PC-9 (cell line): Measurements from ENCODE around the gene FLT3. TPM values are rescaled to one million over a fixed set of nuclear protein-coding genes. Genes with fewer than 3 reads are reported as not detected.
"Not testable (repeated sequence)": the region's sequence is repeated elsewhere in the genome, so short reads cannot be mapped to it uniquely, and the experiment has no call there.

Experiments
- BruUV-seq: library from RNA; stranded (reverse); fragments of 400-500 nt; replicated peaks from 2 replicates; lab custom pipeline; 2021; lab: Mats Ljungman, UMichigan
- CTCF ChIA-PET: fragments of 300-600 bp; sonication (Branson Sonifier 250); formaldehyde crosslinking; loops from one replicate; lab custom pipeline; 2022; ENCODE audit warnings: antibody characterized with exemption; lab: Charles Lee
- POLR2A ChIA-PET: fragments of 300-600 bp; sonication (Branson Sonifier 250); formaldehyde crosslinking; loops from one replicate; lab custom pipeline; 2022; ENCODE audit warnings: antibody characterized with exemption; ENCODE audit not compliant: unreplicated experiment; lab: Charles Lee
- DNase-seq, 2 experiments: peaks; one replicate each; pipeline versions ENCODE4 v3.0.0 to v3.0.0-alpha.2; 2015 to 2022; ENCODE audit warnings: mixed read lengths in 1 of 2
- H2AFZ ChIP-seq: fragments of 200-600 bp; sonication (generic); 2 replicates; pipeline ENCODE4 v1.8.1; 2017; ENCODE audit warnings: antibody characterized with exemption
- H3F3A ChIP-seq: fragments of 200-600 bp; sonication (generic); 2 replicates; pipeline ENCODE4 v1.8.1; 2017; ENCODE audit warnings: antibody characterized with exemption, mild to moderate bottlenecking, low read depth; ENCODE audit not compliant: insufficient read depth
- H3K27ac ChIP-seq: fragments of 200-600 bp; sonication (generic); 2 replicates; pipeline ENCODE4 v1.6.1; 2016; ENCODE audit warnings: mixed run types
- H3K27me3 ChIP-seq: fragments of 200-600 bp; sonication (generic); 2 replicates; pipeline ENCODE4 v1.6.1; 2016; ENCODE audit warnings: low read depth, mixed run types; ENCODE audit not compliant: insufficient read depth
- H3K36me3 ChIP-seq: fragments of 200-600 bp; sonication (generic); 2 replicates; pipeline ENCODE4 v1.6.1; 2016; ENCODE audit warnings: low read depth, mixed run types
- H3K4me1 ChIP-seq: fragments of 200-600 bp; sonication (generic); replicated peaks from 2 replicates; pipeline ENCODE4 v1.6.1; 2016; ENCODE audit warnings: mixed run types; ENCODE audit not compliant: insufficient read depth
- H3K4me2 ChIP-seq: fragments of 200-600 bp; sonication (generic); 2 replicates; pipeline ENCODE4 v1.6.1; 2017; ENCODE audit warnings: mixed run types
- H3K4me3 ChIP-seq: fragments of 200-600 bp; sonication (generic); 2 replicates; pipeline ENCODE4 v1.6.1; 2016; ENCODE audit warnings: mixed run types
- H3K79me2 ChIP-seq: fragments of 200-600 bp; sonication (generic); 2 replicates; pipeline ENCODE4 v1.6.1; 2017; ENCODE audit warnings: low read depth, mixed run types
- H3K9me2 ChIP-seq: fragments of 200-600 bp; sonication (generic); 2 replicates; pipeline ENCODE4 v1.8.1; 2017; ENCODE audit warnings: mild to moderate bottlenecking; ENCODE audit not compliant: insufficient read depth
- H3K9me3 ChIP-seq: fragments of 200-600 bp; sonication (generic); 2 replicates; pipeline ENCODE4 v1.8.1; 2016; ENCODE audit warnings: low read depth; ENCODE audit not compliant: insufficient read depth
- H4K20me1 ChIP-seq: fragments of 200-600 bp; sonication (generic); 2 replicates; pipeline ENCODE4 v1.8.1; 2017; ENCODE audit not compliant: insufficient read depth
- EZH2 ChIP-seq: fragments of 200-600 bp; sonication (generic); IDR thresholded peaks from 2 replicates; pipeline ENCODE4 v1.8.0; 2017; ENCODE audit warnings: antibody characterized with exemption, low read depth
- intact Hi-C: fragments of 100-400 bp; cut with micrococcal nuclease; formaldehyde crosslinking; loops from one replicate; pipeline ENCODE4 v1.10.0; 2022; ENCODE audit not compliant: unreplicated experiment
- total RNA-seq: library from RNA; stranded (reverse); gene quantifications from 2 replicates; pipeline ENCODE4 v1.2.3, GENCODE V29; 2021
- TF ChIP-seq, protein P1 (sequence below): fragments of 200-600 bp; sonication (generic); conservative IDR thresholded peaks from 2 replicates; pipeline ENCODE4 v1.6.1; 2017; ENCODE audit warnings: mixed run types, antibody characterized with exemption, mild to moderate bottlenecking, moderate library complexity

The FLT3 gene
- total RNA-seq, 1 experiment from 2014 or later, result not detected

DNA sequence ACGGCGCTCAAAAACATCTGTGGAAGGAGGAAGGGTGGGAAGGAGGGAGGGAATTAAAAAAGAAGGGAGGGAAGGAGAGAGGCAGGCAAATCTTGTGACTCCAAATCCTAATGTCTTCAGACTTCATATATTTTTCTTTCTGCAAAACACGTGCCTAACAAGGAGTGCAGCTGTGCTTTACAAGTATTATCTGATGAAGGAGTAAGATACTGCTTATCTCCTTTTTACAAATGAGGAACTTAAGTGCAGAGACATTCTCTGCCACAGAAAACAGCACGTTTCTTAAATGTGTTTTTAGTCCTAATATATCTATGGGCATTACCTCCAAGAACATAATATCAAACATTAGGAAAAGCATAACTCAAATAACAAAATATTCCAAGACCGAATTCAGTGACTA lies 6.5 kb downstream of the FLT3 start:
- BruUV-seq, result no TSS peak
- no peak overlapping the region for H3K27ac ChIP-seq
- no peaks in the 10 kb centered on the region for H3K9me3 ChIP-seq
- no peak for DNase-seq
- no peak overlapping the region for H3K4me3 ChIP-seq
- no peak overlapping the region for H2AFZ ChIP-seq
- TF ChIP-seq, protein P1, sequence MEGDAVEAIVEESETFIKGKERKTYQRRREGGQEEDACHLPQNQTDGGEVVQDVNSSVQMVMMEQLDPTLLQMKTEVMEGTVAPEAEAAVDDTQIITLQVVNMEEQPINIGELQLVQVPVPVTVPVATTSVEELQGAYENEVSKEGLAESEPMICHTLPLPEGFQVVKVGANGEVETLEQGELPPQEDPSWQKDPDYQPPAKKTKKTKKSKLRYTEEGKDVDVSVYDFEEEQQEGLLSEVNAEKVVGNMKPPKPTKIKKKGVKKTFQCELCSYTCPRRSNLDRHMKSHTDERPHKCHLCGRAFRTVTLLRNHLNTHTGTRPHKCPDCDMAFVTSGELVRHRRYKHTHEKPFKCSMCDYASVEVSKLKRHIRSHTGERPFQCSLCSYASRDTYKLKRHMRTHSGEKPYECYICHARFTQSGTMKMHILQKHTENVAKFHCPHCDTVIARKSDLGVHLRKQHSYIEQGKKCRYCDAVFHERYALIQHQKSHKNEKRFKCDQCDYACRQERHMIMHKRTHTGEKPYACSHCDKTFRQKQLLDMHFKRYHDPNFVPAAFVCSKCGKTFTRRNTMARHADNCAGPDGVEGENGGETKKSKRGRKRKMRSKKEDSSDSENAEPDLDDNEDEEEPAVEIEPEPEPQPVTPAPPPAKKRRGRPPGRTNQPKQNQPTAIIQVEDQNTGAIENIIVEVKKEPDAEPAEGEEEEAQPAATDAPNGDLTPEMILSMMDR, result no peak
- TF ChIP-seq EZH2, result no peak
- intact Hi-C loops, result no loop called here
- H3K4me2 ChIP-seq, result no peak overlapping the region
- peaks cover 64% of the 10 kb centered on the region for H3K27me3 ChIP-seq
- no peaks in the 10 kb centered on the region for H3K4me1 ChIP-seq
- no peaks in the 10 kb centered on the region for H3K36me3 ChIP-seq
- H4K20me1 ChIP-seq, result no peaks in the 10 kb centered on the region
- no peaks in the 10 kb centered on the region for H3K9me2 ChIP-seq
- H3K79me2 ChIP-seq, result no peaks in the 10 kb centered on the region
- ChIA-PET CTCF (no interaction called here), POLR2A (no interaction called here)
- H3F3A ChIP-seq, result no peaks in the 10 kb centered on the region

GRCh38 chr13:28092431-28092830 lies 7.9 kb downstream of the FLT3 start:
- BruUV-seq, result no TSS peak
- DNase-seq, result no peak
- CTCF ChIA-PET, result no interaction called here

DNA sequence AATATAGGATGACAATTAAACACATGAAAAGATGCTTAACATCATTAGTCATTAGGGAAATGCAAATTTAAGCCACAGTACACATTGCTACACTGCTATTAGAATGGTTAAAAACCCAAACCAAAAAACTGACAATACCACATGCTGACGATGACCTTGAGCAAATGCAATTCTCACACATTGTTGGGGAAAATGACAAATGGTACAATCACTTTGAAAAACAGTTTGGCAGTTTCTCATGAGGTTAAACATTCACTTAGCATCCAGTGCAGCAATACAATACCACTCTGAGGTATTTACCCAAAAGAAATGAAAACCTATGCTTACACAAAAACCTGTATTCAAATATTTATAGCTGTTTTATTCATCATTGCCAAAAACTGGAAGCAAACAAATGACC lies 11.3 kb downstream of the FLT3 start:
- CTCF ChIA-PET, result no interaction called here
- no peaks in the 10 kb centered on the region for H3K9me3 ChIP-seq
- intact Hi-C loops, result no loop called here
- no peaks in the 10 kb centered on the region for H3K36me3 ChIP-seq
- peaks cover 60% of the 10 kb centered on the region for H3K27me3 ChIP-seq
- TF ChIP-seq, protein P1, result no peak
- no peak for TF ChIP-seq EZH2
- no peak overlapping the region for H3K4me3 ChIP-seq
- no peak overlapping the region for H3K4me2 ChIP-seq
- no peaks in the 10 kb centered on the region for H3F3A ChIP-seq
- H3K9me2 ChIP-seq, result no peaks in the 10 kb centered on the region
- BruUV-seq, result no TSS peak
- DNase-seq, result no peak
- H3K27ac ChIP-seq, result no peak overlapping the region
- no peaks in the 10 kb centered on the region for H4K20me1 ChIP-seq
- H3K79me2 ChIP-seq, result no peaks in the 10 kb centered on the region
- H2AFZ ChIP-seq, result no peak overlapping the region
- H3K4me1 ChIP-seq, result no peaks in the 10 kb centered on the region
- POLR2A ChIA-PET, result no interaction called here

More at GRCh38 chr13:28092431-28092830, 7.9 kb downstream of the FLT3 start:
- POLR2A ChIA-PET, result no interaction called here
- H3K27me3 ChIP-seq, result peaks cover 69% of the 10 kb centered on the region
- no peaks in the 10 kb centered on the region for H3K9me3 ChIP-seq
- no peaks in the 10 kb centered on the region for H3K79me2 ChIP-seq
- H3K9me2 ChIP-seq, result no peaks in the 10 kb centered on the region
- TF ChIP-seq, protein P1, result no peak
- TF ChIP-seq EZH2, result no peak
- no peaks in the 10 kb centered on the region for H3K4me1 ChIP-seq
- H3F3A ChIP-seq, result no peaks in the 10 kb centered on the region
- no peak overlapping the region for H2AFZ ChIP-seq
- no peak overlapping the region for H3K4me3 ChIP-seq
- H4K20me1 ChIP-seq, result no peaks in the 10 kb centered on the region
- H3K4me2 ChIP-seq, result no peak overlapping the region
- H3K27ac ChIP-seq, result no peak overlapping the region
- intact Hi-C loops, result no loop called here
- H3K36me3 ChIP-seq, result no peaks in the 10 kb centered on the region

- H3K4me2 ChIP-seq, H3K79me2 ChIP-seq, H3K4me3 ChIP-seq, intact Hi-C loops, H3K4me1 ChIP-seq, H2AFZ ChIP-seq, H3K27ac ChIP-seq, H3K9me2 ChIP-seq, H3K9me3 ChIP-seq, POLR2A ChIA-PET, H3K36me3 ChIP-seq, H4K20me1 ChIP-seq, H3F3A ChIP-seq, CTCF ChIA-PET, BruUV-seq, DNase-seq: not testable (repeated sequence)
- H3K27me3 ChIP-seq, result peaks cover 41% of the 10 kb centered on the region
Observed at GRCh38 chr13:28077820-28078219, 22.6 kb downstream of the FLT3 start.
